Endothelial cell of umbilical vein (primary cell): ENCODE results near the gene TARBP2.

Experiments used
- CTCF ChIP-seq, 2 donors: IDR thresholded peaks; 1 replicate in 1 of 2; 2 replicates in 1 of 2; pipeline ENCODE4 v1.5.1; 2011; ENCODE audit warnings: low read length in 2 of 2, mild to moderate bottlenecking in 2 of 2, moderate library complexity in 2 of 2, control low read depth in 1 of 2, inconsistent platforms in 1 of 2, low read depth in 1 of 2; ENCODE audit not compliant: insufficient read depth in 1 of 2; ENCODE audit errors: extremely low read depth in 1 of 2
- EZH2 ChIP-seq: IDR thresholded peaks from 2 replicates; pipeline ENCODE4 v1.6.1; 2012; ENCODE audit warnings: borderline replicate concordance, low read depth, mild to moderate bottlenecking, moderate library complexity, low read length, inconsistent platforms; ENCODE audit not compliant: severe bottlenecking
- JUN ChIP-seq: IDR thresholded peaks from 2 replicates; pipeline ENCODE4 v1.6.1; 2011; ENCODE audit warnings: borderline replicate concordance, low read depth; ENCODE audit not compliant: insufficient read length, insufficient read depth
- MAX ChIP-seq: IDR thresholded peaks from 2 replicates; pipeline ENCODE4 v1.6.1; 2011; ENCODE audit not compliant: insufficient read depth, insufficient read length
- POLR2A ChIP-seq: IDR thresholded peaks from 2 replicates; pipeline ENCODE4 v1.6.1; 2012; ENCODE audit warnings: low read depth, mild to moderate bottlenecking, control low read depth, low read length
- POLR2AphosphoS5 ChIP-seq: IDR thresholded peaks from 2 replicates; pipeline ENCODE4 v1.6.1; 2012; ENCODE audit warnings: low read depth, mild to moderate bottlenecking, control low read depth, low read length, moderate library complexity; ENCODE audit not compliant: insufficient read depth

GRCh38 chr12:53452159-53453077, 48.7 kb upstream of the TARBP2 start:
- TF ChIP-seq EZH2 (no peak), CTCF (IDR thresholded peaks at IDR 0.05; ENCODE audit: extremely low read depth in 1 of 2, insufficient read depth in 1 of 2, low read depth in 1 of 2, low read length in 2 of 2) (peak in 1 of 2 donors; percentile 35), POLR2A (no peak), MAX (no peak), JUN (no peak), POLR2AphosphoS5 (no peak)
